HCEC 1CT (cell line): Measurements from ENCODE around the gene CSF2.

Experiments used
- DNase-seq: peaks from one replicate; pipeline ENCODE4 v3.0.0-alpha.2; 2017

CSF2 gene

GRCh38 chr5:132070460-132071337 is 2.9 kb upstream of the CSF2 start:
- peak; percentile 13 for DNase-seq

GRCh38 chr5:132071338-132071707 is 2.3 kb upstream of the CSF2 start:
- no peak for DNase-seq

- DNase-seq, result no peak
Observed at GRCh38 chr5:132072070-132072469, 1.5 kb upstream of the CSF2 start.

- DNase-seq, result no peak
Observed at GRCh38 chr5:132072528-132072927, 1.1 kb upstream of the CSF2 start.

GRCh38 chr5:132074091-132074771 is 642 bp downstream of the CSF2 start:
- no peak for DNase-seq

GRCh38 chr5:132074772-132075718 is 1.5 kb downstream of the CSF2 start:
- DNase-seq, result no peak

- no peak for DNase-seq
Observed at GRCh38 chr5:132075719-132076077, 2.1 kb downstream of the CSF2 start.

- DNase-seq, result no peak
Observed at GRCh38 chr5:132076202-132076830, 2.7 kb downstream of the CSF2 start.

- no peak for DNase-seq
Observed at GRCh38 chr5:132076983-132077382, 3.4 kb downstream of the CSF2 start.

GRCh38 chr5:132079081-132079480 is 5.5 kb downstream of the CSF2 start:
- no peak for DNase-seq

GRCh38 chr5:132079619-132080018 is 6.0 kb downstream of the CSF2 start:
- DNase-seq, result no peak

GRCh38 chr5:132080595-132080994 is 7.0 kb downstream of the CSF2 start:
- DNase-seq, result no peak

- DNase-seq, result no peak
Observed at GRCh38 chr5:132081458-132081857, 7.9 kb downstream of the CSF2 start.

GRCh38 chr5:132082329-132083023 is 8.9 kb downstream of the CSF2 start:
- DNase-seq, result no peak

- DNase-seq, result no peak
Observed at GRCh38 chr5:132083071-132083678, 9.6 kb downstream of the CSF2 start.

GRCh38 chr5:132085686-132086085 is 12.1 kb downstream of the CSF2 start:
- DNase-seq, result no peak

GRCh38 chr5:132086277-132086794 is 12.7 kb downstream of the CSF2 start:
- DNase-seq, result peak; percentile 96

- DNase-seq, result no peak
Observed at GRCh38 chr5:132087176-132087575, 13.6 kb downstream of the CSF2 start.

GRCh38 chr5:132087661-132088060 is 14.1 kb downstream of the CSF2 start:
- DNase-seq, result no peak

- no peak for DNase-seq
Observed at GRCh38 chr5:132089363-132089762, 15.8 kb downstream of the CSF2 start.

- DNase-seq, result peak; percentile 87
Observed at GRCh38 chr5:132090107-132090506, 16.5 kb downstream of the CSF2 start.
